Mucosa of rectum (tissue), 2 donors: ENCODE results near the gene PAM16.

Source experiments
- H3K27ac ChIP-seq, 2 donors: one replicate each; pipeline ENCODE4 v1.7.0; 2013; ENCODE audit warnings: inconsistent platforms in 2 of 2, low read depth in 2 of 2, low read length in 2 of 2
- H3K27me3 ChIP-seq, 2 donors: one replicate each; pipeline ENCODE4 v1.7.0; 2013; ENCODE audit warnings: low read length in 2 of 2; ENCODE audit not compliant: control insufficient read depth in 2 of 2, insufficient read depth in 2 of 2
- H3K36me3 ChIP-seq, 2 donors: one replicate each; pipeline ENCODE4 v1.7.0; 2013; ENCODE audit warnings: low read length in 2 of 2; ENCODE audit not compliant: control insufficient read depth in 2 of 2, insufficient read depth in 2 of 2
- H3K4me1 ChIP-seq, 2 donors: one replicate each; pipeline ENCODE4 v1.7.0; 2013; ENCODE audit warnings: low read length in 2 of 2, mild to moderate bottlenecking in 1 of 2; ENCODE audit not compliant: control insufficient read depth in 2 of 2, insufficient read depth in 2 of 2
- H3K4me3 ChIP-seq, 2 donors: one replicate each; pipeline ENCODE4 v1.7.0; 2013; ENCODE audit warnings: low read length in 2 of 2
- H3K9ac ChIP-seq, 2 donors: one replicate each; pipeline ENCODE4 v1.7.0; 2013; ENCODE audit warnings: low read length in 2 of 2, low read depth in 1 of 2, mild to moderate bottlenecking in 1 of 2
- H3K9me3 ChIP-seq, 2 donors: one replicate each; pipeline ENCODE4 v1.7.0; 2013; ENCODE audit warnings: low read length in 2 of 2; ENCODE audit not compliant: control insufficient read depth in 2 of 2
- donor health status: healthy.
- donor health status: Normal muscosa, but diverticular disease.

Gene PAM16

GRCh38 chr16:4361033-4361943 lies 10.2 kb upstream of the PAM16 start:
- no peak overlapping the region for H3K4me3 ChIP-seq
- H3K27ac ChIP-seq, result no peak overlapping the region
- peaks cover 36 to 47% of the 10 kb centered on the region in 2 donors for H3K36me3 ChIP-seq
- no peaks in the 10 kb centered on the region for H3K9me3 ChIP-seq
- no peaks in the 10 kb centered on the region for H3K4me1 ChIP-seq
- no peak overlapping the region for H3K9ac ChIP-seq
- H3K27me3 ChIP-seq, result no peaks in the 10 kb centered on the region

GRCh38 chr16:4360538-4361021 lies 9.5 kb upstream of the PAM16 start:
- Histone ChIP-seq H3K4me3 (no peak overlapping the region), H3K4me1 (no peaks in the 10 kb centered on the region), H3K36me3 (peaks cover 36 to 47% of the 10 kb centered on the region in 2 donors), H3K9ac (no peak overlapping the region), H3K27me3 (no peaks in the 10 kb centered on the region), H3K9me3 (no peaks in the 10 kb centered on the region), H3K27ac (no peak overlapping the region)

GRCh38 chr16:4359914-4360313 lies 8.8 kb upstream of the PAM16 start:
- no peak overlapping the region for H3K9ac ChIP-seq
- no peaks in the 10 kb centered on the region for H3K4me1 ChIP-seq
- H3K27me3 ChIP-seq, result no peaks in the 10 kb centered on the region
- H3K36me3 ChIP-seq, result peaks cover 36 to 46% of the 10 kb centered on the region in 2 donors
- H3K9me3 ChIP-seq, result no peaks in the 10 kb centered on the region
- no peak overlapping the region for H3K4me3 ChIP-seq
- H3K27ac ChIP-seq, result no peak overlapping the region

- Histone ChIP-seq H3K4me3 (no peak overlapping the region), H3K27ac (no peak overlapping the region), H3K27me3 (no peaks in the 10 kb centered on the region), H3K9ac (no peak overlapping the region), H3K4me1 (no peaks in the 10 kb centered on the region), H3K36me3 (peaks cover 30 to 46% of the 10 kb centered on the region in 2 donors), H3K9me3 (no peaks in the 10 kb centered on the region)
These were observed 7.9 kb upstream of the PAM16 start for GRCh38 chr16:4358831-4359561.

- Histone ChIP-seq H3K36me3 (peaks cover 29 to 43% of the 10 kb centered on the region in 2 donors), H3K4me3 (no peak overlapping the region)
These were observed 7.1 kb upstream of the PAM16 start for GRCh38 chr16:4358236-4358635.

GRCh38 chr16:4356820-4357219 lies 5.7 kb upstream of the PAM16 start:
- H3K36me3 ChIP-seq, result peaks cover 17 to 33% of the 10 kb centered on the region in 2 donors
- no peaks in the 10 kb centered on the region for H3K9me3 ChIP-seq
- H3K4me3 ChIP-seq, result no peak overlapping the region
- H3K27me3 ChIP-seq, result no peaks in the 10 kb centered on the region
- H3K27ac ChIP-seq, result no peak overlapping the region
- H3K9ac ChIP-seq, result no peak overlapping the region
- no peaks in the 10 kb centered on the region for H3K4me1 ChIP-seq

More at GRCh38 chr16:4358236-4358635, 7.1 kb upstream of the PAM16 start:
- no peaks in the 10 kb centered on the region for H3K27me3 ChIP-seq
- H3K9me3 ChIP-seq, result no peaks in the 10 kb centered on the region
- H3K27ac ChIP-seq, result no peak overlapping the region
- no peak overlapping the region for H3K9ac ChIP-seq
- H3K4me1 ChIP-seq, result no peaks in the 10 kb centered on the region

- Histone ChIP-seq H3K4me3 (no peak overlapping the region), H3K9me3 (no peaks in the 10 kb centered on the region), H3K36me3 (peaks cover 14 to 19% of the 10 kb centered on the region in 2 donors), H3K27me3 (no peaks in the 10 kb centered on the region), H3K4me1 (peaks cover 6 to 8% of the 10 kb centered on the region in 2 donors), H3K27ac (no peak overlapping the region), H3K9ac (no peak overlapping the region)
These were observed 3.6 kb upstream of the PAM16 start for GRCh38 chr16:4354512-4355409.

GRCh38 chr16:4353675-4354074 lies 2.6 kb upstream of the PAM16 start:
- H3K27me3 ChIP-seq, result no peaks in the 10 kb centered on the region
- H3K9ac ChIP-seq, result no peak overlapping the region
- no peaks in the 10 kb centered on the region for H3K9me3 ChIP-seq
- H3K4me1 ChIP-seq, result peaks cover 6 to 10% of the 10 kb centered on the region in 2 donors
- peaks cover 14 to 19% of the 10 kb centered on the region in 2 donors for H3K36me3 ChIP-seq
- H3K27ac ChIP-seq, result no peak overlapping the region
- no peak overlapping the region for H3K4me3 ChIP-seq

- no peak overlapping the region for H3K9ac ChIP-seq
- H3K9me3 ChIP-seq, result no peaks in the 10 kb centered on the region
- peaks cover 6 to 11% of the 10 kb centered on the region in 2 donors for H3K36me3 ChIP-seq
- H3K4me1 ChIP-seq, result peaks cover 6 to 10% of the 10 kb centered on the region in 2 donors
- H3K4me3 ChIP-seq, result no peak overlapping the region
- no peaks in the 10 kb centered on the region for H3K27me3 ChIP-seq
- no peak overlapping the region for H3K27ac ChIP-seq
These were observed 1.7 kb upstream of the PAM16 start for GRCh38 chr16:4352843-4353242.
